Activated CD8-positive, alpha-beta T cell treated with anti-CD3 and anti-CD28 coated beads for 36 hours (primary cell): ENCODE measurements around the gene EEF2KMT. TPM values are rescaled to one million over a fixed set of nuclear protein-coding genes. Genes with fewer than 3 reads are reported as not detected.
A peak's percentile ranks its signal among the peaks of the same experiment; 100 is the strongest.

Experiments used
- ATAC-seq: fragments of 200-7000 bp; cut with Tn5 transposase; one replicate; pipeline ENCODE4 v1.10.0; 2021; ENCODE audit warnings: mild to moderate bottlenecking, moderate library complexity
- CTCF ChIA-PET: fragments of 350-600 bp; sonication (Branson Sonifier 250); formaldehyde crosslinking; loops from one replicate; lab custom pipeline; 2021; ENCODE audit warnings: antibody characterized with exemption; lab: Charles Lee
- POLR2A ChIA-PET: fragments of 350-600 bp; sonication (Branson Sonifier 250); formaldehyde crosslinking; loops from one replicate; lab custom pipeline; 2021; ENCODE audit warnings: antibody characterized with exemption; lab: Charles Lee
- DNase-seq: peaks from one replicate; pipeline ENCODE4 v3.0.0-alpha.2; 2020
- H3K27ac Mint-ChIP-seq: one replicate; pipeline ENCODE4 v1.8.0; 2021; ENCODE audit warnings: mild to moderate bottlenecking, mixed read lengths
- H3K27me3 Mint-ChIP-seq: one replicate; pipeline ENCODE4 v1.8.0; 2021; ENCODE audit warnings: mixed read lengths
- H3K36me3 Mint-ChIP-seq: one replicate; pipeline ENCODE4 v1.8.0; 2021; ENCODE audit warnings: low read depth, mixed read lengths
- H3K4me1 Mint-ChIP-seq: one replicate; pipeline ENCODE4 v1.8.0; 2021; ENCODE audit warnings: low read depth, mixed read lengths
- H3K4me3 Mint-ChIP-seq: one replicate; pipeline ENCODE4 v1.8.0; 2021; ENCODE audit warnings: mild to moderate bottlenecking, moderate library complexity, mixed read lengths
- H3K9me3 Mint-ChIP-seq: one replicate; pipeline ENCODE4 v1.8.0; 2021; ENCODE audit warnings: mixed read lengths
- CTCF ChIP-seq: fragments of 200-600 bp; IDR thresholded peaks from one replicate; pipeline ENCODE4 v1.8.0; 2022; ENCODE audit warnings: antibody characterized with exemption, mild to moderate bottlenecking
- intact Hi-C: fragments of 100-400 bp; cut with micrococcal nuclease; formaldehyde crosslinking; loops from one replicate; pipeline ENCODE4 v1.10.0; 2022
- total RNA-seq, 2 experiments: library from RNA; stranded (reverse); gene quantifications; one replicate each; pipeline ENCODE4 v1.2.3, GENCODE V29; 2021

Gene EEF2KMT
- total RNA-seq, 2 experiments from 2014 or later = 19.7 to 20.5 TPM

- Mint-ChIP-seq H3K4me1 (peaks cover 26% of the 10 kb centered on the region), H3K27ac (peak overlapping the region; percentile 96), H3K36me3 (peaks cover 16% of the 10 kb centered on the region), H3K27me3 (no peaks in the 10 kb centered on the region), H3K9me3 (no peaks in the 10 kb centered on the region), H3K4me3 (peak overlapping the region; percentile 94)
- ATAC-seq = no peak
- no peak for TF ChIP-seq CTCF
- intact Hi-C loops = no loop called here
- ChIA-PET CTCF (interaction anchor here (0.9 to 2.6 kb wide), 3 partner anchors 14 to 22 kb away, joined by 3 to 8 read pairs (median 3); no protein-coding TSS in a partner anchor), POLR2A (interaction anchor here (1.1 to 2.0 kb wide), 3 partner anchors 12 to 36 kb away, joined by 3 to 8 read pairs (median 6); no protein-coding TSS in a partner anchor)
- no peak for DNase-seq
Measured at GRCh38 chr16:5070431-5071186, 27.0 kb downstream of the EEF2KMT start.

GRCh38 chr16:5069854-5070253 lies 27.7 kb downstream of the EEF2KMT start:
- CTCF ChIA-PET = interaction anchor here (0.9 to 2.6 kb wide), 2 partner anchors 13 to 23 kb away, joined by 3 to 8 read pairs; no protein-coding TSS in a partner anchor
- DNase-seq (no peak), ATAC-seq (no peak)
- intact Hi-C loops = no loop called here
- no peaks in the 10 kb centered on the region for H3K9me3 Mint-ChIP-seq
- peaks cover 9% of the 10 kb centered on the region for H3K36me3 Mint-ChIP-seq
- TF ChIP-seq CTCF = no peak
- no peak overlapping the region for H3K4me3 Mint-ChIP-seq
- POLR2A ChIA-PET = no interaction called here
- H3K27me3 Mint-ChIP-seq = no peaks in the 10 kb centered on the region
- H3K27ac Mint-ChIP-seq = no peak overlapping the region
- peaks cover 26% of the 10 kb centered on the region for H3K4me1 Mint-ChIP-seq

- Mint-ChIP-seq H3K27ac (no peak overlapping the region), H3K4me1 (peaks cover 21% of the 10 kb centered on the region), H3K9me3 (no peaks in the 10 kb centered on the region), H3K36me3 (peaks cover 7% of the 10 kb centered on the region), H3K27me3 (no peaks in the 10 kb centered on the region), H3K4me3 (no peak overlapping the region)
- DNase-seq (no peak), ATAC-seq (no peak)
- intact Hi-C loops = no loop called here
- POLR2A ChIA-PET = no interaction called here
- CTCF ChIA-PET = interaction anchor here (2.6 kb wide), 1 partner anchor 23 kb away, joined by 8 read pairs; no protein-coding TSS in a partner anchor
- TF ChIP-seq CTCF = no peak
Measured at GRCh38 chr16:5069048-5069447, 28.5 kb downstream of the EEF2KMT start.

GRCh38 chr16:5066511-5066910 lies 31.1 kb downstream of the EEF2KMT start:
- Mint-ChIP-seq H3K4me1 (peaks cover 9% of the 10 kb centered on the region), H3K9me3 (no peaks in the 10 kb centered on the region), H3K36me3 (no peaks in the 10 kb centered on the region), H3K27ac (no peak overlapping the region), H3K27me3 (no peaks in the 10 kb centered on the region), H3K4me3 (no peak overlapping the region)
- DNase-seq (no peak), ATAC-seq (no peak)
- TF ChIP-seq CTCF = no peak
- CTCF ChIA-PET = no interaction called here
- intact Hi-C loops = no loop called here
- POLR2A ChIA-PET = interaction anchor here (0.7 kb wide), 1 partner anchor 32 kb away, joined by 3 read pairs; the partner anchor contains the start of gene NAGPA

GRCh38 chr16:5065813-5066212 lies 31.8 kb downstream of the EEF2KMT start, which contains the start of gene C16orf89:
Gene C16orf89, minus strand, starts transcription at chr16:5065956. Its CDS starts 48 bp downstream, at chr16:5065908.
- DNase-seq = no peak
- Mint-ChIP-seq H3K4me3 (no peak within 1 kb of the TSS), H3K36me3 (no peaks in the 10 kb centered on the region), H3K4me1 (peaks cover 2% of the 10 kb centered on the region), H3K27ac (no peak within 1 kb of the TSS), H3K27me3 (no peaks in the 10 kb centered on the region), H3K9me3 (no peaks in the 10 kb centered on the region)
- TF ChIP-seq CTCF = no peak
- intact Hi-C loops = no loop called here
- no peak for ATAC-seq
- ChIA-PET CTCF (interaction anchor here (1.6 kb wide), 1 partner anchor 9 kb away, joined by 4 read pairs; no protein-coding TSS in a partner anchor), POLR2A (interaction anchor here (0.7 to 1.1 kb wide), 2 partner anchors 32 to 33 kb away, joined by 3 read pairs; partner anchors contain the start of gene NAGPA)
